Ascending aorta (tissue), 2 donors: ENCODE measurements around the gene SERPINA1. TPM values are rescaled to one million over a fixed set of nuclear protein-coding genes. Genes with fewer than 3 reads are reported as not detected.

Source experiments
- DNase-seq, 2 donors: peaks; one replicate each; pipeline ENCODE4 v3.0.0-alpha.2; 2019; ENCODE audit warnings: low spot score in 2 of 2
- H3K27ac ChIP-seq, 2 donors: fragments of 200-600 bp; sonication (generic); one replicate each; pipeline ENCODE4 v1.5.1; 2016 to 2017; ENCODE audit warnings: mild to moderate bottlenecking in 1 of 2
- H3K27me3 ChIP-seq: fragments of 200-600 bp; sonication (generic); one replicate; pipeline ENCODE4 v1.5.1; 2017
- H3K36me3 ChIP-seq, 2 donors: fragments of 200-600 bp; sonication (generic); one replicate each; pipeline ENCODE4 v1.5.1; 2016
- H3K4me1 ChIP-seq, 2 donors: fragments of 200-600 bp; sonication (generic); one replicate each; pipeline ENCODE4 v1.5.1; 2016 to 2017; ENCODE audit warnings: mild to moderate bottlenecking in 1 of 2
- H3K4me3 ChIP-seq, 2 donors: fragments of 200-600 bp; sonication (generic); one replicate each; pipeline ENCODE4 v1.5.1; 2016 to 2017; ENCODE audit warnings: mild to moderate bottlenecking in 1 of 2
- H3K9me3 ChIP-seq, 2 donors: fragments of 200-600 bp; sonication (generic); one replicate each; pipeline ENCODE4 v1.5.1; 2016
- intact Hi-C: fragments of 100-400 bp; cut with DNase I; formaldehyde crosslinking; loops from one replicate; pipeline ENCODE4 v1.15.1; 2023
- total RNA-seq: library from RNA; depleted of rRNA; stranded (reverse); fragments of >200 nt; gene quantifications from one replicate; pipeline ENCODE4 v1.1.0, GENCODE V29; 2016
- TF ChIP-seq, protein P1 (sequence below), 3 experiments: fragments of 200-600 bp in 2 of 3; fragments of 450-650 bp in 1 of 3; sonication (generic) in 2 of 3; IDR thresholded peaks; one replicate each; pipeline ENCODE4 v1.5.1; 2016 to 2019; ENCODE audit warnings: antibody characterized with exemption in 3 of 3, mild to moderate bottlenecking in 1 of 3, moderate library complexity in 1 of 3

The SERPINA1 gene
- total RNA-seq, 1 donor from 2014 or later = 34.3 TPM

DNA sequence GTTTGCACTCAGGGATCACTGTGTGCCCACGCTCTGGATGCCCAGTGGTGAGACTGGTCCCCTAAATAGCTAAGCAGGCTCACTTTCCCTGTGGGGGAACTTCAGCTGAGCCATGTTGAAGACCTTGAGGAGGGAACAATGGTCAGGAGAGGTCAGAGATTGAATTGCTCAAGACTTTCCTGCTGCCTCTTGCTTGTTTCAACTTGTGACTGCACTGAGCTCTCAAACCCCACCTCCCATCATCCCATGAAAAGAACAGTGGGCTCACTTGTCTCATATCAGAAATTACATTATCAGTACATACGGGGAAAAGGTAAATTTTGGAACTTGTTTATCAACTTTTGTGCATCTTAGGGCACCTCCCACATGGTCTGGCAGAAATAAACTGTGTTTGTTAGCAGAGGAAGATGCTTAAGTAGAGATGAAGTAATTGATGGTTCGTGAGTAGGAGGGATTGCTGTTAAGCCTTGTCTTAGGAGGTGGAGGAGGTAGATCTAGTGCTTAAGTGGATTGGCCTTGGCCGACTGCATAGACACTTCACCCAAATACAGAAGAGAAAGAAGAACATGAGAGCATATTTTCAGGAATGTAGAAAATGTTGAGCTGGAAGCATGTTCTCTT lies 15.0 kb upstream of the SERPINA1 start:
- Histone ChIP-seq H3K36me3 (no peaks in the 10 kb centered on the region), H3K4me3 (no peak overlapping the region), H3K27ac (no peak overlapping the region), H3K9me3 (peaks cover 5% of the 10 kb centered on the region in 2 donors), H3K4me1 (no peaks in the 10 kb centered on the region), H3K27me3 (no peaks in the 10 kb centered on the region)
- no peak for DNase-seq
- intact Hi-C loops = no loop called here
- TF ChIP-seq, protein P1, sequence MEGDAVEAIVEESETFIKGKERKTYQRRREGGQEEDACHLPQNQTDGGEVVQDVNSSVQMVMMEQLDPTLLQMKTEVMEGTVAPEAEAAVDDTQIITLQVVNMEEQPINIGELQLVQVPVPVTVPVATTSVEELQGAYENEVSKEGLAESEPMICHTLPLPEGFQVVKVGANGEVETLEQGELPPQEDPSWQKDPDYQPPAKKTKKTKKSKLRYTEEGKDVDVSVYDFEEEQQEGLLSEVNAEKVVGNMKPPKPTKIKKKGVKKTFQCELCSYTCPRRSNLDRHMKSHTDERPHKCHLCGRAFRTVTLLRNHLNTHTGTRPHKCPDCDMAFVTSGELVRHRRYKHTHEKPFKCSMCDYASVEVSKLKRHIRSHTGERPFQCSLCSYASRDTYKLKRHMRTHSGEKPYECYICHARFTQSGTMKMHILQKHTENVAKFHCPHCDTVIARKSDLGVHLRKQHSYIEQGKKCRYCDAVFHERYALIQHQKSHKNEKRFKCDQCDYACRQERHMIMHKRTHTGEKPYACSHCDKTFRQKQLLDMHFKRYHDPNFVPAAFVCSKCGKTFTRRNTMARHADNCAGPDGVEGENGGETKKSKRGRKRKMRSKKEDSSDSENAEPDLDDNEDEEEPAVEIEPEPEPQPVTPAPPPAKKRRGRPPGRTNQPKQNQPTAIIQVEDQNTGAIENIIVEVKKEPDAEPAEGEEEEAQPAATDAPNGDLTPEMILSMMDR (IDR thresholded peaks at IDR 0.05) = no peak

DNA sequence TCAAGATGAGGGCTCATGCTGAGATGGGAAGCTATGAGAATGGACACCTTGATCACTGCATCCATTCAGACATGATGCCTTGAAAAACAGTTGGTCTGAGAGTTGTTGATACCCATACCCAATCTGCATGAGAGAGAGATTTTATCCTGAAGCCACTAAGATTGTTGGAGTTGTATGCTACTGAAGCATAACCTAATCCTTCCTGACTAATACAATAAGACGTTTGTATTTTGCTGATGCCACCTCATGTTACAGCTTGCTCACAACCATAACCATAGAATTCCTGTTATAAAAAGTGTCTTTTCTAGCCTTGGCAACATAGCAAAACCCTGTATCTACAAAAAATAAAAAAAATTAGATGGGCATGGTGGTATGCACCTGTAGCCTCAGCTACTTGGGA lies 12.7 kb upstream of the SERPINA1 start:
- no peak overlapping the region for H3K4me3 ChIP-seq
- no peaks in the 10 kb centered on the region for H3K4me1 ChIP-seq
- TF ChIP-seq, protein P1 (IDR thresholded peaks at IDR 0.05) = no peak
- H3K27ac ChIP-seq = no peak overlapping the region
- H3K27me3 ChIP-seq = no peaks in the 10 kb centered on the region
- no peak for DNase-seq
- H3K9me3 ChIP-seq = no peaks in the 10 kb centered on the region
- intact Hi-C loops = no loop called here
- H3K36me3 ChIP-seq = no peaks in the 10 kb centered on the region

DNA sequence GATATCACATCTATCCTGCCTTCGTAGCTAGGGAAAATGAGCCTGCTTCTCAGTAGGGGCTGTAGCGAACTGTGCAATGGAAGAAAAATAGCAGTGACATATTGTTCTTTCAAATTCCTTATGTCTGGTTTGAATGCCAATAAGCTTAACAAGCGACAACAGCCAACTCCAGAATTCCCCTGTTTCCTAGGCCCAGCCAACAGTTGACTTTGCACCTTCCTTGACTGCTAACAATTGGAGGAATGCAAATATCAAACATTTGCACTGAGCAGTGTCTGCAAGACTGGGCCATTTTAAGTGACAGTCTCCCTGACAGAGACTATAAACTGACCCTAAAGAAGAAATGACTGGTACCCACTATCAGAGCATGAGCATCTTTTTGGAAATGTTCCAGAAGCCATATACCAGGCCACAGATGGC lies 12.0 kb upstream of the SERPINA1 start:
- H3K27me3 ChIP-seq = no peaks in the 10 kb centered on the region
- DNase-seq = no peak
- H3K27ac ChIP-seq = no peak overlapping the region
- H3K9me3 ChIP-seq = no peaks in the 10 kb centered on the region
- H3K4me1 ChIP-seq = no peaks in the 10 kb centered on the region
- H3K36me3 ChIP-seq = no peaks in the 10 kb centered on the region
- H3K4me3 ChIP-seq = no peak overlapping the region
- intact Hi-C loops = no loop called here
- TF ChIP-seq, protein P1 (IDR thresholded peaks at IDR 0.05) = no peak

DNA sequence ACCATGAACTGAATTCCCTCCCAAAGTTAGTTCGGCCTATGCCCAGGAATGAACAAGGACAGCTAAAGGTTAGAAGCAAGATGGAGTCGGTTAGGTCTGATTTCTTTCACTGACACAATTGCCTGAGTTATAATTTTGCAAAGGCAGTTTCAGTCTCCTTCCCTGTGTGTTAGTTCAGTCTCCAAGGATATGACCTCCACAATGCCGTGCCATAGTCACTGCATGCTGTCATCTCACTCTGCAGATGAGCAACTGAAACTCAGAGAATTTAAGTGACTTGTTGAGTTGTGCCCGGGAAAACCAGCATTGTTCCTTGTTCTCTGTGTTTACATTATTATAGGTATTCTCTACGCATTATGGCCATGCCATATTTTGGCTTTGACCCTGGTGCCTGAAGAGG lies 10.1 kb upstream of the SERPINA1 start:
- no peak overlapping the region for H3K4me3 ChIP-seq
- TF ChIP-seq, protein P1 (IDR thresholded peaks at IDR 0.05) = no peak

DNA sequence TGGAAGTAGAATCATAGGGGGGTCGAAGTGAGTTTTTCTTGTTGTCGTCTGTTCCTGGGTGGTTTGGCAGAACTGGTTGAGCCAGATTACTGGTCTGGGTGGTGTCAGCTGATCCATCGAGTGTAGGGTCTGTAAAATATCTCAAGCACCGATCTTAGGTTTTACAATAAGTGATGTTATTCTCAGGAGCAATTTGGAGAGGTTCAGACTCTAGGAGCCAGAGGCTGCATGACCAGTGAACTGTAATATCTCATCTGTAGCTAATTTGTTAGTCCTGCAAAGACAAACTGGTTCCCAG lies 9.7 kb upstream of the SERPINA1 start:
- no peak overlapping the region for H3K4me3 ChIP-seq
- no peak for DNase-seq
- no peak overlapping the region for H3K27ac ChIP-seq
- H3K9me3 ChIP-seq = no peaks in the 10 kb centered on the region
- TF ChIP-seq, protein P1 (IDR thresholded peaks at IDR 0.05) = no peak
- H3K36me3 ChIP-seq = no peaks in the 10 kb centered on the region
- H3K4me1 ChIP-seq = no peaks in the 10 kb centered on the region
- intact Hi-C loops = no loop called here
- no peaks in the 10 kb centered on the region for H3K27me3 ChIP-seq

More for the DNA sequence above, 10.1 kb upstream of the SERPINA1 start:
- DNase-seq = no peak
- Histone ChIP-seq H3K4me1 (no peaks in the 10 kb centered on the region), H3K9me3 (no peaks in the 10 kb centered on the region), H3K36me3 (no peaks in the 10 kb centered on the region), H3K27me3 (no peaks in the 10 kb centered on the region), H3K27ac (no peak overlapping the region)
- intact Hi-C loops = no loop called here
